GM21737 (cell line): ENCODE results near the gene KRTAP10-2.

ENCODE experiments used
- ATAC-seq: cut with Tn5 transposase; IDR thresholded peaks from one replicate; pipeline ENCODE4 v1.9.1; 2021; ENCODE audit warnings: mild to moderate bottlenecking, moderate library complexity; ENCODE audit not compliant: unreplicated experiment

Gene KRTAP10-2

GRCh38 chr21:44515359-44516165, 35.7 kb downstream of the KRTAP10-2 start:
- no peak for ATAC-seq

GRCh38 chr21:44514746-44515358, 36.5 kb downstream of the KRTAP10-2 start:
- no peak for ATAC-seq

GRCh38 chr21:44514218-44514520, 37.1 kb downstream of the KRTAP10-2 start:
- ATAC-seq = no peak

GRCh38 chr21:44513389-44514217, 37.7 kb downstream of the KRTAP10-2 start:
- ATAC-seq = no peak

- ATAC-seq = no peak
Measured at GRCh38 chr21:44512496-44513388, 38.6 kb downstream of the KRTAP10-2 start.

GRCh38 chr21:44511938-44512275, 39.4 kb downstream of the KRTAP10-2 start:
- ATAC-seq = no peak

GRCh38 chr21:44511219-44511937, 39.9 kb downstream of the KRTAP10-2 start:
- ATAC-seq = no peak

- ATAC-seq = no peak
Measured at GRCh38 chr21:44510508-44511218, 40.6 kb downstream of the KRTAP10-2 start.

- ATAC-seq = no peak
Measured at GRCh38 chr21:44510109-44510507, 41.2 kb downstream of the KRTAP10-2 start.

GRCh38 chr21:44509539-44509938, 41.8 kb downstream of the KRTAP10-2 start:
- no peak for ATAC-seq

- ATAC-seq = no peak
Measured at GRCh38 chr21:44508711-44509445, 42.4 kb downstream of the KRTAP10-2 start.

GRCh38 chr21:44508426-44508710, 42.9 kb downstream of the KRTAP10-2 start:
- ATAC-seq = no peak

- no peak for ATAC-seq
Measured at GRCh38 chr21:44507673-44508425, 43.5 kb downstream of the KRTAP10-2 start.

- ATAC-seq = no peak
Measured at GRCh38 chr21:44506279-44507255, 44.7 kb downstream of the KRTAP10-2 start.

GRCh38 chr21:44505673-44506278, 45.5 kb downstream of the KRTAP10-2 start:
- ATAC-seq = no peak

GRCh38 chr21:44503901-44504399, 47.4 kb downstream of the KRTAP10-2 start:
- no peak for ATAC-seq
